K562 (cell line): Measurements from ENCODE around the gene HOXB1. TPM values are rescaled to one million over a fixed set of nuclear protein-coding genes. Genes with fewer than 3 reads are reported as not detected.
"Not testable (repeated sequence)": the region's sequence is repeated elsewhere in the genome, so short reads cannot be mapped to it uniquely, and the experiment has no call there.

Experiments used
- ATAC-seq: fragments of 200-7000 bp; cut with Tn5 transposase; 3 replicates; pipeline ENCODE4 v1.9.1; 2020; ENCODE audit warnings: moderate library complexity
- BruUV-seq: library from RNA; stranded (reverse); fragments of 400-500 nt; replicated peaks from 2 replicates; lab custom pipeline; 2021; lab: Mats Ljungman, UMichigan
- CTCF ChIA-PET: fragments of 300-600 bp; formaldehyde crosslinking; extraction: SDS; loops from one replicate; lab custom pipeline; 2021; ENCODE audit warnings: low intra/inter-chr PET ratio; lab: Yijun Ruan, JAX
- POLR2A ChIA-PET: fragments of 300-600, 350-650 bp; sonication (Branson Sonifier 250); formaldehyde crosslinking; extraction: SDS; loops from one replicate; lab custom pipeline; 2021; ENCODE audit warnings: antibody characterized with exemption, inconsistent platforms; lab: Yijun Ruan, JAX
- DNase-seq, 4 experiments: peaks; one replicate each; pipeline versions ENCODE4 v3.0.0 to v3.0.0-alpha.2; 2011 to 2018; ENCODE audit warnings: low spot score in 3 of 4, mixed read lengths in 3 of 4; ENCODE audit errors: extremely low read depth in 1 of 4
- FAIRE-seq: peaks from 2 replicates; lab custom pipeline; 2011; peaks lifted over from hg19 to GRCh38; lab: Jason Lieb, UNC
- H2AFZ ChIP-seq: 2 replicates; pipeline ENCODE4 v1.6.0; 2011; ENCODE audit warnings: low read depth, low read length, control low read depth, inconsistent platforms
- H3K27ac ChIP-seq: fragments of 200-600 bp; 3 replicates; pipeline ENCODE4 v1.8.0; 2011; ENCODE audit warnings: low read depth, mild to moderate bottlenecking, control low read depth, inconsistent platforms, low read length, moderate library complexity, mixed read lengths; ENCODE audit errors: extremely low read depth
- H3K27me3 ChIP-seq, 2 experiments: fragments of 300-600 bp in 1 of 2; 2 replicates in 1 of 2; 3 replicates in 1 of 2; pipeline versions ENCODE4 v1.6.0 to v1.8.0; 2011; ENCODE audit warnings: inconsistent platforms in 2 of 2, low read length in 2 of 2, mild to moderate bottlenecking in 1 of 2, mixed read lengths in 1 of 2, moderate library complexity in 1 of 2; ENCODE audit not compliant: control insufficient read depth in 2 of 2, insufficient read depth in 2 of 2
- H3K36me3 ChIP-seq: fragments of 300-600 bp; 3 replicates; pipeline ENCODE4 v1.8.0; 2011; ENCODE audit warnings: mild to moderate bottlenecking, low read length, inconsistent platforms; ENCODE audit not compliant: control insufficient read depth, insufficient read depth
- H3K4me1 ChIP-seq, 2 experiments: fragments of 200-600 bp in 1 of 2; replicated peaks in 1 of 2; 2 replicates in 1 of 2; 3 replicates in 1 of 2; pipeline versions ENCODE4 v1.5.1 to v1.8.0; 2011; ENCODE audit warnings: inconsistent platforms in 2 of 2, low read length in 2 of 2, mild to moderate bottlenecking in 1 of 2, mixed read lengths in 1 of 2, moderate library complexity in 1 of 2; ENCODE audit not compliant: control insufficient read depth in 2 of 2, insufficient read depth in 2 of 2
- H3K4me2 ChIP-seq: 2 replicates; pipeline ENCODE4 v1.6.1; 2011; ENCODE audit warnings: low read length, control low read depth, inconsistent platforms, mixed read lengths; ENCODE audit not compliant: insufficient read depth
- H3K4me3 ChIP-seq: fragments of 200-600 bp; sonication (generic), shearing (Covaris generic); 2 replicates; pipeline ENCODE4 v1.5.1; 2016; ENCODE audit warnings: control low read depth, inconsistent platforms
- H3K79me2 ChIP-seq: fragments of 200-600 bp; 3 replicates; pipeline ENCODE4 v1.8.0; 2011; ENCODE audit warnings: low read length, inconsistent platforms; ENCODE audit not compliant: control insufficient read depth, insufficient read depth
- H3K9ac ChIP-seq, 2 experiments: 2 replicates each; pipeline versions ENCODE4 v1.6.0 to v1.6.1; 2011; ENCODE audit warnings: low read depth in 2 of 2, low read length in 2 of 2, control low read depth in 1 of 2, inconsistent platforms in 1 of 2, mild to moderate bottlenecking in 1 of 2, mixed read lengths in 1 of 2; ENCODE audit not compliant: insufficient read depth in 1 of 2
- H3K9me1 ChIP-seq: one replicate; pipeline ENCODE4 v1.6.0; 2011; ENCODE audit warnings: inconsistent platforms, mild to moderate bottlenecking, low read length, moderate library complexity; ENCODE audit not compliant: control insufficient read depth, insufficient read depth
- H3K9me3 ChIP-seq: replicated peaks from 2 replicates; pipeline ENCODE4 v1.5.1; 2011; ENCODE audit warnings: low read depth, low read length, inconsistent platforms; ENCODE audit not compliant: control insufficient read depth, insufficient read depth
- H4K20me1 ChIP-seq: replicated peaks from 2 replicates; pipeline ENCODE4 v1.6.1; 2011; ENCODE audit warnings: low read length, inconsistent platforms, mixed read lengths; ENCODE audit not compliant: control insufficient read depth, insufficient read depth
- DACH1 ChIP-seq: fragments of 450-650 bp; IDR thresholded peaks from 2 replicates; pipeline ENCODE4 v1.6.1; 2018; ENCODE audit not compliant: partially characterized antibody
- WGBS: fragments of 100-300 bp; shearing (Covaris generic); methylation state at CpG from one replicate; pipeline ENCODE4 v1.1.6; 2016; ENCODE audit warnings: low coverage, mixed read lengths; ENCODE audit not compliant: insufficient coverage; ENCODE audit errors: missing lambda C conversion rate; 5-methylcytosine and 5-hydroxymethylcytosine counted together
- in situ Hi-C: fragments of 300-500 bp; cut with MboI; formaldehyde crosslinking; loops from 4 replicates; pipeline ENCODE4 v1.15.0; 2018; ENCODE audit warnings: inconsistent platforms, mixed read lengths
- intact Hi-C: fragments of 100-400 bp; cut with micrococcal nuclease; formaldehyde crosslinking; loops from 2 replicates; pipeline ENCODE4 v1.14.2; 2022
- polyA plus RNA-seq, 8 experiments: library from polyadenylated mRNA; depleted of rRNA in 4 of 8; stranded (reverse) in 5 of 8; unstranded in 3 of 8; fragments of >200 nt; fragmentation: Nextera tagmentation in 2 of 8; fragmentation: Illumina TruSeq in 1 of 8; extraction: Ambion mirVana in 2 of 8; extraction: Trizol in 1 of 8; gene quantifications; 2 replicates each; pipeline versions ENCODE4 v1.2.1 to v1.2.3, GENCODE V29; 2011 to 2014; ENCODE audit warnings: inconsistent platforms in 1 of 8, missing spikeins in 1 of 8
- total RNA-seq, 7 experiments: library from RNA; depleted of rRNA in 6 of 7; stranded (reverse); fragments of >200 nt in 6 of 7; fragmentation: Illumina TruSeq in 2 of 7; extraction: Trizol in 2 of 7; gene quantifications; 2 replicates each; pipeline versions ENCODE4 v1.2.1 to v1.2.3, GENCODE V29; 2011 to 2021; ENCODE audit warnings: low replicate concordance in 1 of 7
- TF ChIP-seq, protein P1 (sequence below): fragments of 450-650 bp; IDR thresholded peaks from 2 replicates; pipeline ENCODE4 v1.6.1; 2016; ENCODE audit warnings: antibody characterized with exemption
- TF ChIP-seq, protein P2 (sequence below), 2 experiments: fragments of 450-650 bp in 1 of 2; sonication (generic) in 1 of 2; formaldehyde crosslinking in 1 of 2; IDR thresholded peaks in 1 of 2; conservative IDR thresholded peaks in 1 of 2; 2 replicates each; pipeline versions ENCODE4 v1.6.1 to v1.8.1; 2016 to 2023; ENCODE audit warnings: mild to moderate bottlenecking in 2 of 2, moderate library complexity in 2 of 2, inconsistent platforms in 1 of 2, missing genetic modification reagents in 1 of 2

The HOXB1 gene
- total and polyA plus RNA-seq, 9 of the 15 experiments (the other 6 are each of a cell fraction or from before 2014, with no cell fraction given), result 0.04 TPM; not detected in 8

DNA sequence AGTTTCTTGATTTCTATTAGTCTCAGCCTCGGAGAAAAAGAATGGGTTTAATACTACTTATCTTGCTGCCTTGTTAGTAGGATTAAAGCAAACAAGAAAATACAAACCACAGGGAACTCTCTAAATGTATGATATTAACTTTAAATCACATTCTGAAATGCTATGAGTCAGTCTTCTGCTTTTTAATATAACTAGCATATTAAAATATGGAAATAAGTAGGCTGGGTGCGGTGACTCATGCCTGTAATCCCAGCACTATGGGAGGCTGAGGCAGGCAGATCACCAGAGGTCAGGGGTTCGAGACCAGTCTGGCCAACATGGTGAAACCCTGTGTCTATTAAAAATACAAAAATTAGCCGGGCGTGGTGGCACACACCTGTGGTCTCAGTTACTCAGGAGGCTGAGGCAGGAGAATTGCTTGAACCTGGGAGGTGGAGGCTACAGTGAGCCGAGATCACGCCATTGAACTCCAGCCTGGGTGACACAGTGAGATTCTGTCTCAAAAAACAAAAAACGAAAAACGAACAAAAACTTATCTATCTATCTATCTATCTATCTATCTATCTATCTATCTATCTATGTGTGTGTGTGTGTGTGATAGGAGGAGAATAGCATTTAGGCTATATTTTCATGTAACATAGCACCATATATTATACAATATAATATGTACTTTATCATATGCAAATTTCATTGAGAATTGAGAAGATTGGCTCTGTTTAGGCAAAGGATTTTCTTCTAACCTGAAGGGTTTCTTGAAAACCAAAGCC, 5.2 kb upstream of the HOXB1 start:
- H4K20me1 ChIP-seq, H3K27me3 ChIP-seq, H3K4me3 ChIP-seq, ATAC-seq, H3K27ac ChIP-seq, H3K36me3 ChIP-seq, H3K4me2 ChIP-seq, in situ Hi-C loops, intact Hi-C loops, H3K9me1 ChIP-seq, BruUV-seq, DNase-seq, FAIRE-seq, H3K9ac ChIP-seq, H3K9me3 ChIP-seq, H2AFZ ChIP-seq: not testable (repeated sequence)
- Histone ChIP-seq H3K79me2 (peaks cover 12% of the 10 kb centered on the region), H3K4me1 (peaks cover 10 to 27% of the 10 kb centered on the region in 2 experiments)
- TF ChIP-seq DACH1, result peak; percentile 98
- TF ChIP-seq, protein P1, sequence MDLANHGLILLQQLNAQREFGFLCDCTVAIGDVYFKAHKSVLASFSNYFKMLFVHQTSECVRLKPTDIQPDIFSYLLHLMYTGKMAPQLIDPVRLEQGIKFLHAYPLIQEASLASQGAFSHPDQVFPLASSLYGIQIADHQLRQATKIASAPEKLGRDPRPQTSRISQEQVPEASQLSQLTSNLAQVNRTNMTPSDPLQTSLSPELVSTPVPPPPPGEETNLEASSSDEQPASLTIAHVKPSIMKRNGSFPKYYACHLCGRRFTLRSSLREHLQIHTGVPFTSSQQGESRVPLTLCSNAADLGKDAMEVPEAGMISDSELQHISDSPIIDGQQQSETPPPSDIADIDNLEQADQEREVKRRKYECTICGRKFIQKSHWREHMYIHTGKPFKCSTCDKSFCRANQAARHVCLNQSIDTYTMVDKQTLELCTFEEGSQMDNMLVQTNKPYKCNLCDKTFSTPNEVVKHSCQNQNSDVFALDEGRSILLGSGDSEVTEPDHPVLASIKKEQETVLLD, result peak; percentile 52; the same call in 1 of the 2 replicates
- TF ChIP-seq, protein P2, sequence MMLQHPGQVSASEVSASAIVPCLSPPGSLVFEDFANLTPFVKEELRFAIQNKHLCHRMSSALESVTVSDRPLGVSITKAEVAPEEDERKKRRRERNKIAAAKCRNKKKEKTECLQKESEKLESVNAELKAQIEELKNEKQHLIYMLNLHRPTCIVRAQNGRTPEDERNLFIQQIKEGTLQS (IDR thresholded peaks at IDR 0.05), result 0 out of 2 replicates have a peak, but pooled peaks have one; percentile 13
- TF ChIP-seq, protein P2 (CRISPR knock-in tag; conservative IDR thresholded peaks at IDR 0.05), result not testable (repeated sequence)
- WGBS, result 72% methylated on average over 9 of the region's 9 CpGs
- CTCF ChIA-PET, result interaction anchor here (0.8 kb wide), 1 partner anchor 14 kb away, joined by 4 read pairs; no protein-coding TSS in a partner anchor
- POLR2A ChIA-PET, result interaction anchor here (0.7 to 1.9 kb wide), 3 partner anchors 11 to 1089 kb away, joined by 3 to 8 read pairs (median 5); no protein-coding TSS in a partner anchor
